HL-60/S4 (cell line): ENCODE results near the gene GPR158.
"Not testable (repeated sequence)": the region's sequence is repeated elsewhere in the genome, so short reads cannot be mapped to it uniquely, and the experiment has no call there.

Experiments used
- in situ Hi-C: fragments of 300-500 bp; cut with MboI; formaldehyde crosslinking; loops from 2 replicates; pipeline ENCODE4 v1.14.3; 2022; ENCODE audit warnings: low sequenced_read_pairs

Gene GPR158

GRCh38 chr10:25174461-25175230 lies at the start of gene GPR158:
Gene GPR158 (plus strand): TSS chr10:25175001. CDS start chr10:25175421, 420 bp downstream.
- in situ Hi-C loops, result no loop called here

- in situ Hi-C loops, result no loop called here
These were observed 49.6 kb upstream of the GPR158 start for GRCh38 chr10:25125201-25125611.

- in situ Hi-C loops, result no loop called here
These were observed 45.2 kb upstream of the GPR158 start for GRCh38 chr10:25129592-25129991.

DNA sequence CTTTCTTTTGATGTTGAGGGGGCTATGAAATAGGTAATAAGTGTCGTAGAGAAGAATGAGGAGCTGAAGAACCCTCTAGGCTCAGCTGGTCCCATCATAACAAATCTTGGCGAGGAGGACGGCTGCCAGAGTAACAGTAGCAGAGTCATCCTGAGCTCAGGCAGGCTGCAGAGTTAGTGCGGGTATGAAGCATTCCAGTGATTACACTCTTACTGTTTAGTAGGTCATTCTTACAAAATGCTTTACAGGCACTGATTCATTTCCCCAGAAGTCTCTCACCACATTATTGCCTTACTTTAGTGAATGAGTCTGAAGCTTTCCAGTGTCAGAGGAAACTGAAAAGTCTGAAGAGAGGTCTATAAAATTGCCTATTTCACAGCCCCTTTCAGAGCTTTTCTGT lies 43.9 kb upstream of the GPR158 start:
- in situ Hi-C loops, result no loop called here

- in situ Hi-C loops, result no loop called here
These were observed 32.5 kb upstream of the GPR158 start for GRCh38 chr10:25142116-25142864.

GRCh38 chr10:25157650-25158049 lies 17.2 kb upstream of the GPR158 start:
- in situ Hi-C loops, result no loop called here

DNA sequence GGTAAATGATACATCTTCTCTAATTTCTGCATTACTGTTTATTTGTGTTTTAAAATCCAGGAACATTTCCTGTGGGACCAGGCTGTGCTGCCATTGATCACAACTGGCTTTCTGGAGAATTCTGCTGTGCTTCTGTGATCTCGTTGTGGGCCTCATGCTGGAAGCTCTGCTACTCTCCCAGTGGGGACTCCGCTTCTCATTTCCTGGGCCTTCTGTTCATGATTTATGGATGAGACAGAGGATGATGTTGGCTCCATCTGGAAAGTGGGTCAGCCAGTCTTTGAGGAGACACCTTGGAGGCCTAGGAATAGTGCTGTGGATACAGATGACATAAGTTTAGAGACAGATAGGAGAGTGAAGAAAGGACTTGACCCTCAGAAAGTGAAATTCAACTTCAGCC lies 15.2 kb upstream of the GPR158 start:
- in situ Hi-C loops, result no loop called here

GRCh38 chr10:25162391-25162790 lies 12.4 kb upstream of the GPR158 start:
- in situ Hi-C loops, result no loop called here

DNA sequence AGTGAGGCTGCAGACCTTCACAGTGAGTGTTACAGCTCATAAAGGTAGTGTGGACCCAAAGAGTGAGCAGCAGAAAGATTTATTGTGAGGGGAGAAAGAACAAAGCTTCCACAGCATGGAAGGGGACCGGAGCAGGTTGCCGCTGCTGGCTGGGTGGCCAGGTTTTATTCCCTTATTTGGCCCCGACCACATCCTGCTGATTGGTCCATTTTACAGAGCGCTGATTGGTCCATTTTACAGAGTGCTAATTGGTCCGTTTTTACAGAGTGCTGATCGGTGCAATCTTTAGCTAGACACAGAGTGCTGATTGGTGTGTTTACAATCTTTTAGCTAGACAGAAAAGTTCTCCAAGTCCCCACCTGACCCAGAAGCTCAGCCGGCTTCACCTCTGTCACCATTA lies 11.3 kb upstream of the GPR158 start:
- in situ Hi-C loops, result not testable (repeated sequence)

GRCh38 chr10:25169740-25170139 lies 5.1 kb upstream of the GPR158 start:
- in situ Hi-C loops, result no loop called here

- in situ Hi-C loops, result no loop called here
These were observed 4.2 kb upstream of the GPR158 start for GRCh38 chr10:25170627-25171026.

GRCh38 chr10:25175527-25176420 lies 973 bp downstream of the GPR158 start:
- in situ Hi-C loops, result no loop called here

GRCh38 chr10:25176421-25176968 lies 1.7 kb downstream of the GPR158 start:
- in situ Hi-C loops, result no loop called here

- in situ Hi-C loops, result no loop called here
These were observed 2.4 kb downstream of the GPR158 start for GRCh38 chr10:25177093-25177753.

DNA sequence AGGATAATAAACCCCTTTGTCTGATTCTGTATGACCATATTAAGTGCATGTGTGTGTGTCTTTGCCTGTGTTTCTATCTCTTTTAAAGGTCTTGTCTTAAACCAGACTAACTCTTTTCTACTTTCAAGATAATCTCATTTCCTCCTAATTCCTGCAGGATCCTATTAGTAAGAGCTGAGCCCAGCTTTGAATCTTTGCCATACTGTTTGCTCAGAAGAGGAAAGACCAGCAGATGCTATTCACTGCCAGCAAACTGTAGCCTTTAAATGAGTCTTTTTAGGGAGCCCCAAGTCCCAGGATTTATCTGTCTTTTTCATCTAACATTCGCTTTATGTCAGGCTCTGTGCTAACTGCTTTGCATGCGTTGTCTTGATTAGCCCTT lies 2.9 kb downstream of the GPR158 start:
- in situ Hi-C loops, result no loop called here

GRCh38 chr10:25178411-25178810 lies 3.6 kb downstream of the GPR158 start:
- in situ Hi-C loops, result no loop called here

DNA sequence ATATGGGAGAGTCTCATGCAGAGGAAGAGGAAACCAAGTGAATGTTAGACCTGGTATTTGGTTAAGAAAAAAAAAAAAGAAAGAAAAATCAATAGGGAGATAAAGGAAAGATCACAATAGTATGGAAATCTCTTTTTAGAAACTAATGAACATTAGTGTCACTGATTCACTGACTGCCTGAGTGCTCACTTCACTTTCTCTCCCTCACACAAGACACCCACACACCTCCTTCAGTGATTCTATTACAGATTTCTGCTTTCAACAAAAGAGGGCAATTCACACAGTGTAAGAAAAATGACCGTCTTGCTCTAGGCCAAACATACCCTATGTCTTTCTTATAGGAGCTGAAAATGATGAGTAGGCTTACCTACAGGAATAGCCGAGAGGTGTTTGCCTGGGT lies 6.0 kb downstream of the GPR158 start:
- in situ Hi-C loops, result no loop called here

DNA sequence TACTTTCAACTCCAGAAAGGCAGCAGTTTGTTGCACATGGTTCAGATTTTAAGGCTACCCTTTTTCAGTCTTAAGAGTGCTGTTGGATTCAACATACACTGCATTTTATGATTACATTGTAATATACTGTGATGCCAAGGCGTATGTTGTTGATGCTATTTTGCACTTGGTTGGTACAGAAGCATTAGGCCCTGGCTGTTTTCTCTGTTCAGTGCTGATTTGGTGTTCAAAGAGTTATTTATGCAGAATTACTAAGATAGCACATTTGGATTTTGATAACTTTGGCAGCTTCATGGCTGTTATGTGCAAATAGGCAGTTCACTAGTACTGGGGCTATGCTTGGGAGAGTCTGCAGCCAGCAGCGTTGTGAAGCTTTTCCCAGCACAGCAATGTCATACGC lies 7.8 kb downstream of the GPR158 start:
- in situ Hi-C loops, result no loop called here

- in situ Hi-C loops, result no loop called here
These were observed 16.5 kb downstream of the GPR158 start for GRCh38 chr10:25191162-25191895.

DNA sequence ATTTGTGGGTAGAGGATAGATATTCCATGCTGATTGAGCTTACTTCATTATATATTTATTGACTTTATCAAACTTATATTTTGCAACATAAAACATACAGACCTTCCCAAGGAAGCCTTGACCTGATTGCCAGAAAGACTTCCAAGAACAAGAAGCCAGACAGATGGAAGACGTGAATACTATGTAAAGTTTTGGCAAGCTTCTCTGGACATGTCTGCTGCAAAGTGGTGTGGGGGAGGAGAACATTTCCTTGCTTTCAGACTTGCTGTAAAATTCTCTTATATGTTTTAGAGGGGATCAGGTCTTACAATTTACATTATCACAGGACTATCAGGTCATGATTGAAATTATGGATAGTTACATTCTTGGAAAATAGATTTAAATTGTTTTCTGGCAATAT lies 23.4 kb downstream of the GPR158 start:
- in situ Hi-C loops, result no loop called here
